Measurements from ENCODE around the gene KNTC1.

KNTC1 gene

DNA sequence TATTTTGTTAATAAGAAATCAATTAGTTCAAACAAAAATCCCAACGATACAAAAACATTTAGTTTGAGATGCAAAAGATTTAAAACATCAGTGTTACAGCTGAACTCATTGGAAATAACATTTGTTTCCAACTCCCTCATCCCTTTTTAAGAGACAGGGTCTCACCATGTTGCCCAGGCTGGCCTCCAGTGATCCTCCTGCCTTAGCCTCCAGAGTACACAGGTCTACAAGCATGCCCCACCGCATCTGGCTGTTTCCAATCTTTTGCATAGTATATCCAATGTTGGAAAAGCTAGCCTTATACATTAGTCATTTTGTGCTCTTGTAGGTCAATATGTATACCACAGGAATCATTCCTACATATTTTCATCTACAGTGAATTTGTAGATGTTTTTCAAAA lies 11.8 kb upstream of the KNTC1 start:
- H3K27ac ChIP-seq (ENCODE audit: extremely low read depth, low read depth, low read length), result no peak overlapping the region
- peaks cover 98 to 100% of the 10 kb centered on the region in 2 experiments for H3K36me3 ChIP-seq (ENCODE audit: control insufficient read depth in 2 of 2, insufficient read depth in 1 of 2, low read length in 2 of 2)
- POLR2A ChIA-PET, result interaction anchor here (0.8 kb wide), 1 partner anchor 12 kb away, joined by 3 read pairs; the partner anchor contains the start of genes KNTC1 and RSRC2
- no peaks in the 10 kb centered on the region for H3K9me3 ChIP-seq (ENCODE audit: control insufficient read depth, insufficient read depth, low read depth, low read length)
- TF ChIP-seq ZNF544 (tag by site-specific recombination; IDR thresholded peaks at IDR 0.05) (no peak), ZNF558 (tag by site-specific recombination; IDR thresholded peaks at IDR 0.05) (no peak), MYNN (tag by site-specific recombination; IDR thresholded peaks at IDR 0.05; ENCODE audit: borderline replicate concordance) (no peak), ZNF664 (tag by site-specific recombination; IDR thresholded peaks at IDR 0.05) (no peak), ZNF777 (tag by site-specific recombination; IDR thresholded peaks at IDR 0.05; ENCODE audit: borderline replicate concordance) (no peak), ZNF341 (tag by site-specific recombination; IDR thresholded peaks at IDR 0.05; ENCODE audit: low read depth) (no peak), ZNF394 (tag by site-specific recombination; IDR thresholded peaks at IDR 0.05; ENCODE audit: borderline replicate concordance) (no peak)
- TF ChIP-seq, protein P1, sequence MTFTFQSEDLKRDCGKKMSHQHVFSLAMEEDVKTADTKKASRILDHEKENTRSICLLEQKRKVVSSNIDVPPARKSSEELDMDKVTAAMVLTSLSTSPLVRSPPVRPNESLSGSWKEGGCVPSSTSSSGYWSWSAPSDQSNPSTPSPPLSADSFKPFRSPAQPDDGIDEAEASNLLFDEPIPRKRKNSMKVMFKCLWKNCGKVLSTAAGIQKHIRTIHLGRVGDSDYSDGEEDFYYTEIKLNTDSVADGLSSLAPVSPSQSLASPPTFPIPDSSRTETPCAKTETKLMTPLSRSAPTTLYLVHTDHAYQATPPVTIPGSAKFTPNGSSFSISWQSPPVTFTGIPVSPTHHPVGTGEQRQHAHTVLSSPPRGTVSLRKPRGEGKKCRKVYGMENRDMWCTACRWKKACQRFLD (tag by site-specific recombination; IDR thresholded peaks at IDR 0.05), result no peak
- TF ChIP-seq, protein P2, sequence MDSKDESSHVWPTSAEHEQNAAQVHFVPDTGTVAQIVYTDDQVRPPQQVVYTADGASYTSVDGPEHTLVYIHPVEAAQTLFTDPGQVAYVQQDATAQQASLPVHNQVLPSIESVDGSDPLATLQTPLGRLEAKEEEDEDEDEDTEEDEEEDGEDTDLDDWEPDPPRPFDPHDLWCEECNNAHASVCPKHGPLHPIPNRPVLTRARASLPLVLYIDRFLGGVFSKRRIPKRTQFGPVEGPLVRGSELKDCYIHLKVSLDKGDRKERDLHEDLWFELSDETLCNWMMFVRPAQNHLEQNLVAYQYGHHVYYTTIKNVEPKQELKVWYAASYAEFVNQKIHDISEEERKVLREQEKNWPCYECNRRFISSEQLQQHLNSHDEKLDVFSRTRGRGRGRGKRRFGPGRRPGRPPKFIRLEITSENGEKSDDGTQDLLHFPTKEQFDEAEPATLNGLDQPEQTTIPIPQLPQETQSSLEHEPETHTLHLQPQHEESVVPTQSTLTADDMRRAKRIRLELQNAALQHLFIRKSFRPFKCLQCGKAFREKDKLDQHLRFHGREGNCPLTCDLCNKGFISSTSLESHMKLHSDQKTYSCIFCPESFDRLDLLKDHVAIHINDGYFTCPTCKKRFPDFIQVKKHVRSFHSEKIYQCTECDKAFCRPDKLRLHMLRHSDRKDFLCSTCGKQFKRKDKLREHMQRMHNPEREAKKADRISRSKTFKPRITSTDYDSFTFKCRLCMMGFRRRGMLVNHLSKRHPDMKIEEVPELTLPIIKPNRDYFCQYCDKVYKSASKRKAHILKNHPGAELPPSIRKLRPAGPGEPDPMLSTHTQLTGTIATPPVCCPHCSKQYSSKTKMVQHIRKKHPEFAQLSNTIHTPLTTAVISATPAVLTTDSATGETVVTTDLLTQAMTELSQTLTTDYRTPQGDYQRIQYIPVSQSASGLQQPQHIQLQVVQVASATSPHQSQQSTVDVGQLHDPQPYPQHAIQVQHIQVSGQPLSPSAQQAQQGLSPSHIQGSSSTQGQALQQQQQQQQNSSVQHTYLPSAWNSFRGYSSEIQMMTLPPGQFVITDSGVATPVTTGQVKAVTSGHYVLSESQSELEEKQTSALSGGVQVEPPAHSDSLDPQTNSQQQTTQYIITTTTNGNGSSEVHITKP (tag by site-specific recombination; IDR thresholded peaks at IDR 0.05), result no peak
- CTCF ChIA-PET, result no interaction called here
- no peaks in the 10 kb centered on the region for H3K4me1 ChIP-seq (ENCODE audit: control insufficient read depth, insufficient read depth, low read length)
- H3K4me3 ChIP-seq (ENCODE audit: low read depth, low read length), result no peak overlapping the region

- Histone ChIP-seq H3K4me3 (ENCODE audit: low read depth, low read length) (no peak overlapping the region), H3K9me3 (ENCODE audit: control insufficient read depth, insufficient read depth, low read depth, low read length) (no peaks in the 10 kb centered on the region), H3K36me3 (ENCODE audit: control insufficient read depth in 2 of 2, insufficient read depth in 1 of 2, low read length in 2 of 2) (peaks cover 98 to 100% of the 10 kb centered on the region in 2 experiments), H3K27ac (ENCODE audit: extremely low read depth, low read depth, low read length) (no peak overlapping the region), H3K4me1 (ENCODE audit: control insufficient read depth, insufficient read depth, low read length) (no peaks in the 10 kb centered on the region)
- POLR2A ChIA-PET, result interaction anchor here (1.3 kb wide), 1 partner anchor 10 kb away, joined by 6 read pairs; the partner anchor contains the start of genes KNTC1 and RSRC2
- CTCF ChIA-PET, result no interaction called here
- TF ChIP-seq ZNF140 (tag by site-specific recombination; IDR thresholded peaks at IDR 0.05) (no peak), ZNF544 (tag by site-specific recombination; IDR thresholded peaks at IDR 0.05) (no peak), KLF16 (tag by site-specific recombination; IDR thresholded peaks at IDR 0.05) (no peak), ZXDB (tag by site-specific recombination; IDR thresholded peaks at IDR 0.05) (no peak), ZNF37A (tag by site-specific recombination; IDR thresholded peaks at IDR 0.05) (no peak), YY2 (tag by site-specific recombination; IDR thresholded peaks at IDR 0.05) (no peak), ZNF639 (tag by site-specific recombination; IDR thresholded peaks at IDR 0.05) (no peak), ZNF16 (tag by site-specific recombination; IDR thresholded peaks at IDR 0.05; ENCODE audit: low read depth) (no peak), ZBTB21 (tag by site-specific recombination; IDR thresholded peaks at IDR 0.05) (no peak), ZNF184 (tag by site-specific recombination; IDR thresholded peaks at IDR 0.05) (no peak), TCF7L2 (IDR thresholded peaks at IDR 0.05; ENCODE audit: borderline replicate concordance, low read depth, low read length) (no peak), ZNF776 (tag by site-specific recombination; IDR thresholded peaks at IDR 0.05; ENCODE audit: borderline replicate concordance) (no peak), GLIS1 (tag by site-specific recombination; IDR thresholded peaks at IDR 0.05) (no peak), MEIS1 (CRISPR knock-in tag; IDR thresholded peaks at IDR 0.05; ENCODE audit: borderline replicate concordance) (no peak), ZNF529 (tag by site-specific recombination; IDR thresholded peaks at IDR 0.05; ENCODE audit: insufficient replicate concordance) (no peak)
- TF ChIP-seq, protein P3, sequence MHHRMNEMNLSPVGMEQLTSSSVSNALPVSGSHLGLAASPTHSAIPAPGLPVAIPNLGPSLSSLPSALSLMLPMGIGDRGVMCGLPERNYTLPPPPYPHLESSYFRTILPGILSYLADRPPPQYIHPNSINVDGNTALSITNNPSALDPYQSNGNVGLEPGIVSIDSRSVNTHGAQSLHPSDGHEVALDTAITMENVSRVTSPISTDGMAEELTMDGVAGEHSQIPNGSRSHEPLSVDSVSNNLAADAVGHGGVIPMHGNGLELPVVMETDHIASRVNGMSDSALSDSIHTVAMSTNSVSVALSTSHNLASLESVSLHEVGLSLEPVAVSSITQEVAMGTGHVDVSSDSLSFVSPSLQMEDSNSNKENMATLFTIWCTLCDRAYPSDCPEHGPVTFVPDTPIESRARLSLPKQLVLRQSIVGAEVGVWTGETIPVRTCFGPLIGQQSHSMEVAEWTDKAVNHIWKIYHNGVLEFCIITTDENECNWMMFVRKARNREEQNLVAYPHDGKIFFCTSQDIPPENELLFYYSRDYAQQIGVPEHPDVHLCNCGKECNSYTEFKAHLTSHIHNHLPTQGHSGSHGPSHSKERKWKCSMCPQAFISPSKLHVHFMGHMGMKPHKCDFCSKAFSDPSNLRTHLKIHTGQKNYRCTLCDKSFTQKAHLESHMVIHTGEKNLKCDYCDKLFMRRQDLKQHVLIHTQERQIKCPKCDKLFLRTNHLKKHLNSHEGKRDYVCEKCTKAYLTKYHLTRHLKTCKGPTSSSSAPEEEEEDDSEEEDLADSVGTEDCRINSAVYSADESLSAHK (tag by site-specific recombination; IDR thresholded peaks at IDR 0.05), result no peak
Measured at GRCh38 chr12:122516544-122517361, 10.3 kb upstream of the KNTC1 start.
